GM23338 (cell line): ENCODE measurements around the gene DSCAML1. TPM values are rescaled to one million over a fixed set of nuclear protein-coding genes. Genes with fewer than 3 reads are reported as not detected.

Experiments
- ATAC-seq: fragments of 200-7000 bp; cut with Tn5 transposase; 3 replicates; pipeline ENCODE4 v1.9.1; 2020
- DNase-seq: peaks from one replicate; pipeline ENCODE4 v3.0.0-alpha.2; 2015; ENCODE audit warnings: low spot score
- H2AFZ ChIP-seq: fragments of 200-600 bp; sonication (generic); 2 replicates; pipeline ENCODE4 v1.8.0; 2016; ENCODE audit warnings: antibody characterized with exemption, mild to moderate bottlenecking, moderate library complexity
- H3F3A ChIP-seq: fragments of 200-600 bp; sonication (generic); replicated peaks from 2 replicates; pipeline ENCODE4 v1.8.0; 2017; ENCODE audit warnings: antibody characterized with exemption, mixed run types, low read depth
- H3K27ac ChIP-seq: fragments of 200-600 bp; sonication (generic); 2 replicates; pipeline ENCODE4 v1.6.1; 2016; ENCODE audit warnings: low read depth
- H3K27me3 ChIP-seq: fragments of 200-600 bp; sonication (generic); 2 replicates; pipeline ENCODE4 v1.8.0; 2016; ENCODE audit warnings: mild to moderate bottlenecking, mixed run types, moderate library complexity; ENCODE audit not compliant: insufficient read depth
- H3K36me3 ChIP-seq: fragments of 200-600 bp; sonication (generic); 2 replicates; pipeline ENCODE4 v1.8.0; 2016; ENCODE audit warnings: mild to moderate bottlenecking; ENCODE audit not compliant: insufficient read depth
- H3K4me1 ChIP-seq: fragments of 200-600 bp; sonication (generic); 2 replicates; pipeline ENCODE4 v1.8.0; 2016; ENCODE audit warnings: mild to moderate bottlenecking, moderate library complexity; ENCODE audit not compliant: insufficient read depth
- H3K4me2 ChIP-seq: fragments of 200-600 bp; sonication (generic); 2 replicates; pipeline ENCODE4 v1.7.1; 2017; ENCODE audit warnings: mixed run types
- H3K4me3 ChIP-seq: fragments of 200-600 bp; sonication (generic); 2 replicates; pipeline ENCODE4 v1.6.1; 2016; ENCODE audit warnings: mixed run types
- H3K79me2 ChIP-seq: fragments of 200-600 bp; sonication (generic); replicated peaks from 2 replicates; pipeline ENCODE4 v1.8.0; 2017; ENCODE audit warnings: mild to moderate bottlenecking; ENCODE audit not compliant: insufficient read depth
- H3K9me2 ChIP-seq: fragments of 200-600 bp; sonication (generic); 2 replicates; pipeline ENCODE4 v1.8.0; 2017; ENCODE audit not compliant: insufficient read depth
- H4K20me1 ChIP-seq: fragments of 200-600 bp; sonication (generic); replicated peaks from 2 replicates; pipeline ENCODE4 v1.8.0; 2017; ENCODE audit warnings: mild to moderate bottlenecking; ENCODE audit not compliant: insufficient read depth
- H3K27ac Mint-ChIP-seq: 2 replicates; pipeline ENCODE4 v1.8.0; 2020; ENCODE audit warnings: inconsistent platforms, mild to moderate bottlenecking, moderate library complexity, mixed read lengths
- H3K27me3 Mint-ChIP-seq: 3 replicates; pipeline ENCODE4 v1.8.0; 2022; ENCODE audit warnings: low read depth, mild to moderate bottlenecking, moderate library complexity, mixed read lengths, inconsistent platforms; ENCODE audit not compliant: insufficient read depth, poor library complexity
- H3K36me3 Mint-ChIP-seq: 3 replicates; pipeline ENCODE4 v1.8.0; 2021; ENCODE audit warnings: low read depth, mild to moderate bottlenecking, inconsistent platforms, moderate library complexity, mixed read lengths
- H3K4me1 Mint-ChIP-seq: 3 replicates; pipeline ENCODE4 v1.8.0; 2020; ENCODE audit warnings: mild to moderate bottlenecking, inconsistent platforms, mixed read lengths
- H3K4me3 Mint-ChIP-seq: 3 replicates; pipeline ENCODE4 v1.8.0; 2021; ENCODE audit warnings: moderate library complexity, mild to moderate bottlenecking, inconsistent platforms, mixed read lengths
- H3K9me3 Mint-ChIP-seq: 3 replicates; pipeline ENCODE4 v1.8.0; 2020; ENCODE audit warnings: moderate library complexity, mild to moderate bottlenecking, inconsistent platforms, mixed read lengths
- CREB1 ChIP-seq: fragments of 250-450 bp; sonication (Bioruptor Pico); IDR thresholded peaks from 2 replicates; pipeline ENCODE4 v1.5.0; 2020; ENCODE audit warnings: low read depth, mild to moderate bottlenecking, moderate library complexity
- ETS1 ChIP-seq: IDR thresholded peaks from 2 replicates; pipeline ENCODE4 v1.6.1; 2016; ENCODE audit warnings: antibody characterized with exemption
- EZH2 ChIP-seq: fragments of 200-600 bp; sonication (generic); IDR thresholded peaks from one replicate; pipeline ENCODE4 v1.8.0; 2017; ENCODE audit warnings: antibody characterized with exemption, mild to moderate bottlenecking, low read depth; ENCODE audit not compliant: unreplicated experiment
- JUNB ChIP-seq: IDR thresholded peaks from one replicate; pipeline ENCODE4 v1.6.1; 2016; ENCODE audit warnings: antibody characterized with exemption; ENCODE audit not compliant: unreplicated experiment
- ZNF114 ChIP-seq: fragments of 250-450 bp; sonication (Bioruptor Pico); IDR thresholded peaks from 2 replicates; pipeline ENCODE4 v1.5.0; 2020; ENCODE audit warnings: mild to moderate bottlenecking, moderate library complexity
- ZNF331 ChIP-seq: fragments of 250-450 bp; sonication (Bioruptor Pico); IDR thresholded peaks from 2 replicates; pipeline ENCODE4 v1.5.0; 2020; ENCODE audit warnings: low read depth, mild to moderate bottlenecking, moderate library complexity
- polyA plus RNA-seq: library from polyadenylated mRNA; unstranded; fragments of >200 nt; fragmentation: Nextera tagmentation; extraction: Ambion mirVana; gene quantifications from 2 replicates; pipeline ENCODE4 v1.2.1, GENCODE V29; 2016
- total RNA-seq: library from RNA; depleted of rRNA; stranded (reverse); fragments of >200 nt; shearing (Covaris generic); gene quantifications from 2 replicates; pipeline ENCODE4 v1.2.3, GENCODE V29; 2014
- TF ChIP-seq, protein P1 (sequence below), 2 experiments: fragments of 200-600 bp in 1 of 2; sonication (generic) in 1 of 2; conservative IDR thresholded peaks; 2 replicates each; pipeline versions ENCODE4 v1.5.1 to v1.6.1; 2016 to 2017; ENCODE audit warnings: antibody characterized with exemption in 2 of 2, low read depth in 2 of 2, mild to moderate bottlenecking in 2 of 2, moderate library complexity in 1 of 2
- TF ChIP-seq, protein P2 (sequence below): IDR thresholded peaks from one replicate; pipeline ENCODE4 v1.6.1; 2018; ENCODE audit warnings: antibody characterized with exemption; ENCODE audit not compliant: unreplicated experiment

The DSCAML1 gene
- total and polyA plus RNA-seq, 2 experiments from 2014 or later: 0.17 TPM; not detected in 1

DNA sequence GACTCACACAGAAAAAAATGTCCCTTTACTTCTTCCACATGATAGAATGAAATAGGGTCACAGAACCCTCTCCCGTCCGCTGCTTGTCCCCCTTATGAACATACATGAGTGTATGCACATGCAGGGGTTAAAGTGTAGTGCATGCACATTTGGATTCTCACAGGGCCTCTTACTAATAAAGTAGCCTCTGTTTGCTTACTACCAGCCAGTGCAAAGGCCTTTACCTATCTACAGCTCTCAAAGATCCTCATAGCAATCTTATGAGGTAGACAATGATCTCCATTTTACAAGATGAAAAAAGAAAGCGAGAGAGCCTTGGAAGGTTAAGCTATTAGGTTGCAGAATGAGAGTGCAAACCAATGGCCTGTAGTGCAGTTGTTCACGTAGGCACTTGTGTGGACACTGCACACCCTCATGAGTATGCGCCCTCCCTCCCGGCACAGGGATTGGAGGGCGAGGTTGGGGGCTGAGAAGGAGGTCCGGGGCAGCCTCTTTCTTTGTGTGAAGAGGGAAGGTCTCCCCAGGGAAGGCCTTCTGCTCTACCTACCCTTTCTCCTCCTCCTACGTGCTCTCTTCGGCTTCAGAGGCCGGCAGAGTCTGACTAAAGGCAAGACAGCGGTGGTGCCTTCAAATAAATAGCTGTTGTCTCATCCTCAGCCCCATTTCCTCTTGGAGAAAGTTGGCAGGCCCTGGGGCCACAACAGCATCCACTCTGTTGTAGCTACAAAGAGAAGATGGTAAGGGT, 378.1 kb downstream of the DSCAML1 start:
- peaks cover 9% of the 10 kb centered on the region for H3K27me3 Mint-ChIP-seq
- Histone ChIP-seq H3K79me2 (no peaks in the 10 kb centered on the region), H3K27me3 (no peaks in the 10 kb centered on the region), H3K36me3 (no peaks in the 10 kb centered on the region), H3K4me3 (no peak overlapping the region), H3K4me2 (no peak overlapping the region), H3K27ac (no peak overlapping the region), H2AFZ (no peak overlapping the region), H4K20me1 (no peaks in the 10 kb centered on the region), H3K4me1 (no peaks in the 10 kb centered on the region), H3K9me2 (no peaks in the 10 kb centered on the region), H3F3A (no peaks in the 10 kb centered on the region)
- H3K4me3 Mint-ChIP-seq: no peak overlapping the region
- DNase-seq: no peak
- no peaks in the 10 kb centered on the region for H3K9me3 Mint-ChIP-seq
- TF ChIP-seq CREB1: no peak
- TF ChIP-seq EZH2: no peak
- TF ChIP-seq ZNF114 (CRISPR knock-in tag): no peak
- TF ChIP-seq ZNF331 (CRISPR knock-in tag): no peak
- TF ChIP-seq JUNB: no peak
- TF ChIP-seq, protein P1, sequence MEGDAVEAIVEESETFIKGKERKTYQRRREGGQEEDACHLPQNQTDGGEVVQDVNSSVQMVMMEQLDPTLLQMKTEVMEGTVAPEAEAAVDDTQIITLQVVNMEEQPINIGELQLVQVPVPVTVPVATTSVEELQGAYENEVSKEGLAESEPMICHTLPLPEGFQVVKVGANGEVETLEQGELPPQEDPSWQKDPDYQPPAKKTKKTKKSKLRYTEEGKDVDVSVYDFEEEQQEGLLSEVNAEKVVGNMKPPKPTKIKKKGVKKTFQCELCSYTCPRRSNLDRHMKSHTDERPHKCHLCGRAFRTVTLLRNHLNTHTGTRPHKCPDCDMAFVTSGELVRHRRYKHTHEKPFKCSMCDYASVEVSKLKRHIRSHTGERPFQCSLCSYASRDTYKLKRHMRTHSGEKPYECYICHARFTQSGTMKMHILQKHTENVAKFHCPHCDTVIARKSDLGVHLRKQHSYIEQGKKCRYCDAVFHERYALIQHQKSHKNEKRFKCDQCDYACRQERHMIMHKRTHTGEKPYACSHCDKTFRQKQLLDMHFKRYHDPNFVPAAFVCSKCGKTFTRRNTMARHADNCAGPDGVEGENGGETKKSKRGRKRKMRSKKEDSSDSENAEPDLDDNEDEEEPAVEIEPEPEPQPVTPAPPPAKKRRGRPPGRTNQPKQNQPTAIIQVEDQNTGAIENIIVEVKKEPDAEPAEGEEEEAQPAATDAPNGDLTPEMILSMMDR (conservative IDR thresholded peaks at IDR 0.05; ENCODE audit: low read depth in 2 of 2): no peak
- no peaks in the 10 kb centered on the region for H3K4me1 Mint-ChIP-seq
- no peaks in the 10 kb centered on the region for H3K36me3 Mint-ChIP-seq
- no peak overlapping the region for H3K27ac Mint-ChIP-seq
- no peak for ATAC-seq

DNA sequence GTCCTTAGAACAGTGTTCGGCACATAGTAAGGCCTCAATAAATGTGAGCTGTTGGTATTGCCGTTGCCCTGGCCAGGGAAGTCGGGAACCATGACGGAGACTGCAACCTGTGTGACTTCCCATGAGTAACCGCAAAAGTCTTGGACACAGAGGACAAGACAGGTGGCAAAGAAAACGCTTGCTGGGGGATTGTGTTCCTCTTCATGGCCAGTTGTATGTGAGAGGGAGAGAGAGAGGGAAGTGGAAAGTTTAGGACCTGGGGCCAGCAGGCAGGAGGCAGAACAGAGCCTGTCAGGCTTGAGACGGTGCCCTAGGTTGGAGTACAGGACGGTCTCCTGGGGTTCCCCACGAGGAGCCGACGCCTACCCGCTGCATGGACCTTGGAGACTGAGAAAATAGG, 379.2 kb downstream of the DSCAML1 start:
- no peak overlapping the region for H3K27ac ChIP-seq
- H3K36me3 ChIP-seq: no peaks in the 10 kb centered on the region
- Mint-ChIP-seq H3K4me3 (no peak overlapping the region), H3K4me1 (peaks cover 2% of the 10 kb centered on the region; the same call in 1 of the 3 replicates), H3K27me3 (peaks cover 9% of the 10 kb centered on the region), H3K27ac (no peak overlapping the region), H3K9me3 (no peaks in the 10 kb centered on the region), H3K36me3 (no peaks in the 10 kb centered on the region)
- H2AFZ ChIP-seq: no peak overlapping the region
- no peak for TF ChIP-seq ETS1
- no peak for TF ChIP-seq EZH2
- TF ChIP-seq, protein P2, sequence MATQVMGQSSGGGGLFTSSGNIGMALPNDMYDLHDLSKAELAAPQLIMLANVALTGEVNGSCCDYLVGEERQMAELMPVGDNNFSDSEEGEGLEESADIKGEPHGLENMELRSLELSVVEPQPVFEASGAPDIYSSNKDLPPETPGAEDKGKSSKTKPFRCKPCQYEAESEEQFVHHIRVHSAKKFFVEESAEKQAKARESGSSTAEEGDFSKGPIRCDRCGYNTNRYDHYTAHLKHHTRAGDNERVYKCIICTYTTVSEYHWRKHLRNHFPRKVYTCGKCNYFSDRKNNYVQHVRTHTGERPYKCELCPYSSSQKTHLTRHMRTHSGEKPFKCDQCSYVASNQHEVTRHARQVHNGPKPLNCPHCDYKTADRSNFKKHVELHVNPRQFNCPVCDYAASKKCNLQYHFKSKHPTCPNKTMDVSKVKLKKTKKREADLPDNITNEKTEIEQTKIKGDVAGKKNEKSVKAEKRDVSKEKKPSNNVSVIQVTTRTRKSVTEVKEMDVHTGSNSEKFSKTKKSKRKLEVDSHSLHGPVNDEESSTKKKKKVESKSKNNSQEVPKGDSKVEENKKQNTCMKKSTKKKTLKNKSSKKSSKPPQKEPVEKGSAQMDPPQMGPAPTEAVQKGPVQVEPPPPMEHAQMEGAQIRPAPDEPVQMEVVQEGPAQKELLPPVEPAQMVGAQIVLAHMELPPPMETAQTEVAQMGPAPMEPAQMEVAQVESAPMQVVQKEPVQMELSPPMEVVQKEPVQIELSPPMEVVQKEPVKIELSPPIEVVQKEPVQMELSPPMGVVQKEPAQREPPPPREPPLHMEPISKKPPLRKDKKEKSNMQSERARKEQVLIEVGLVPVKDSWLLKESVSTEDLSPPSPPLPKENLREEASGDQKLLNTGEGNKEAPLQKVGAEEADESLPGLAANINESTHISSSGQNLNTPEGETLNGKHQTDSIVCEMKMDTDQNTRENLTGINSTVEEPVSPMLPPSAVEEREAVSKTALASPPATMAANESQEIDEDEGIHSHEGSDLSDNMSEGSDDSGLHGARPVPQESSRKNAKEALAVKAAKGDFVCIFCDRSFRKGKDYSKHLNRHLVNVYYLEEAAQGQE: no peak
- no peak overlapping the region for H3K4me3 ChIP-seq
- DNase-seq (no peak), ATAC-seq (no peak)
- no peaks in the 10 kb centered on the region for H3K4me1 ChIP-seq
- no peaks in the 10 kb centered on the region for H3K27me3 ChIP-seq
- no peaks in the 10 kb centered on the region for H4K20me1 ChIP-seq
- H3K4me2 ChIP-seq: no peak overlapping the region
- no peaks in the 10 kb centered on the region for H3K79me2 ChIP-seq
- H3F3A ChIP-seq: no peaks in the 10 kb centered on the region
- no peaks in the 10 kb centered on the region for H3K9me2 ChIP-seq
